Vagina (tissue), 2 donors: ENCODE measurements around the gene CENPW. TPM values are rescaled to one million over a fixed set of nuclear protein-coding genes. Genes with fewer than 3 reads are reported as not detected.

Source experiments
- DNase-seq, 2 donors: peaks; one replicate each; pipeline ENCODE4 v3.0.0-alpha.2; 2017; ENCODE audit errors: extremely low spot score in 2 of 2
- H3K27ac ChIP-seq: fragments of 200-600 bp; sonication (generic); one replicate; pipeline ENCODE4 v1.5.1; 2019
- H3K27me3 ChIP-seq: fragments of 200-600 bp; sonication (generic); one replicate; pipeline ENCODE4 v1.5.1; 2019
- H3K36me3 ChIP-seq, 2 donors: fragments of 200-600 bp; sonication (generic); one replicate each; pipeline ENCODE4 v1.5.1; 2017 to 2019
- H3K4me1 ChIP-seq: fragments of 200-600 bp; sonication (generic); one replicate; pipeline ENCODE4 v1.5.1; 2019
- H3K4me3 ChIP-seq, 2 donors: fragments of 200-600 bp; sonication (generic); 1 replicate in 1 of 2; 2 replicates in 1 of 2; pipeline ENCODE4 v1.5.1; 2016 to 2019
- H3K9me3 ChIP-seq: fragments of 200-600 bp; sonication (generic); one replicate; pipeline ENCODE4 v1.5.1; 2019
- CTCF ChIP-seq, 3 experiments: fragments of 450-650 bp in 2 of 3; fragments of 200-600 bp in 1 of 3; sonication (generic) in 1 of 3; IDR thresholded peaks; one replicate each; pipeline ENCODE4 v1.5.1; 2017 to 2019; ENCODE audit warnings: antibody characterized with exemption in 3 of 3, mild to moderate bottlenecking in 2 of 3, moderate library complexity in 2 of 3
- POLR2A ChIP-seq, 2 donors: fragments of 450-650 bp; IDR thresholded peaks; one replicate each; pipeline ENCODE4 v1.6.1; 2017; ENCODE audit warnings: antibody characterized with exemption in 2 of 2, mild to moderate bottlenecking in 2 of 2, moderate library complexity in 2 of 2
- POLR2AphosphoS5 ChIP-seq, 2 donors: sonication (generic); formaldehyde crosslinking; IDR thresholded peaks; one replicate each; pipeline ENCODE4 v1.9.0; 2017; ENCODE audit warnings: antibody characterized with exemption in 2 of 2, mild to moderate bottlenecking in 2 of 2, low read depth in 1 of 2; ENCODE audit not compliant: insufficient read depth in 1 of 2
- intact Hi-C: fragments of 100-400 bp; cut with DNase I; formaldehyde crosslinking; loops from one replicate; pipeline ENCODE4 v1.15.1; 2023
- total RNA-seq: library from RNA; depleted of rRNA; stranded (reverse); fragments of >200 nt; gene quantifications from one replicate; pipeline ENCODE4 v1.2.3, GENCODE V29; 2016

Gene CENPW
- total RNA-seq, 1 donor from 2014 or later: 6.4 TPM

- H3K4me1 ChIP-seq: no peaks in the 10 kb centered on the region
- no peaks in the 10 kb centered on the region for H3K36me3 ChIP-seq
- no peaks in the 10 kb centered on the region for H3K27me3 ChIP-seq
- no peaks in the 10 kb centered on the region for H3K9me3 ChIP-seq
- no peak for TF ChIP-seq POLR2A (IDR thresholded peaks at IDR 0.05)
- no peak overlapping the region for H3K27ac ChIP-seq
- H3K4me3 ChIP-seq: no peak overlapping the region
- no peak for DNase-seq
- intact Hi-C loops: no loop called here
Measured at GRCh38 chr6:126367849-126368248, 27.9 kb downstream of the CENPW start.

DNA sequence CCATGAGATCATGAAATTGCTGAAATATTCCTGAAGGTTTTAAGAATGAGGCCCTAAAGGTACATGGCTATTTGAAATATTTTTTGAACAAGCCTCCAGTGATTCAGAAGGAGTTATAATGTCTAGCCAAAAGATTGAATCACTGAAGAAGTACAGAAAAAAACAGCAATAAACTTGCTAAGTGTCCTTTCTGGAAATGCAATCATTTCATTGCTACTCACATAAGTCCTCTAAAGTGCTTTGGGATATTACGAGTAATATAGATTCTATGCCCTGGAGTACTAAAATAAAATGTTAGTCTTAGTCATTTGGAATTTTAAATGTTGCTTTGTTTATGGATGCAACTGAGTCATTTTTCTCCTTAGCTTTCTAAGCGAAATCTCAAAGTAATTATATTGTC, 32.7 kb downstream of the CENPW start:
- DNase-seq: no peak
- Histone ChIP-seq H3K27ac (no peak overlapping the region), H3K36me3 (no peaks in the 10 kb centered on the region), H3K4me3 (no peak overlapping the region), H3K27me3 (no peaks in the 10 kb centered on the region), H3K4me1 (no peaks in the 10 kb centered on the region), H3K9me3 (no peaks in the 10 kb centered on the region)
- no peak for TF ChIP-seq POLR2AphosphoS5 (IDR thresholded peaks at IDR 0.05; ENCODE audit: insufficient read depth in 1 of 2, low read depth in 1 of 2)
- no peak for TF ChIP-seq POLR2A (IDR thresholded peaks at IDR 0.05)
- no peak for TF ChIP-seq CTCF (IDR thresholded peaks at IDR 0.05)
- intact Hi-C loops: no loop called here

DNA sequence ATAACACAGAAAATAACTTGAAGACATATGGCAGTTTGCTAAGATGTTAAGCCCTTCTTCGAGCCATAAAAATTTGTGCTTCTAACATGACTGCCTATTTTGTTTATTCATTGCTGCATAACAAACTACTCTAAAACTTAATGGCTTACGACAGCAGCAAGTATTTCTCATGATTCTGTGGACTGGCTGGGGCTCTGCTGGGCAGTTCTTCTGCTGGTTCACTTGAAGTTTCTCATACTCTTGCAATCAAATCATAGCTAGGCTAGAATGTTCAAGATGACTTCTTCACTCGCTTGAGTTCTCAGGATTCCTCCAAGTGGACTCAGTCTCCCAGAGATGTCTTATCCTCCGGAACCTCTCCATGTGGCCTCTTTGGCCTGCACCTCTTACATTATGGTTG, 33.4 kb downstream of the CENPW start:
- H3K4me1 ChIP-seq: no peaks in the 10 kb centered on the region
- intact Hi-C loops: no loop called here
- no peak for DNase-seq
- H3K4me3 ChIP-seq: no peak overlapping the region
- no peaks in the 10 kb centered on the region for H3K36me3 ChIP-seq
- no peak overlapping the region for H3K27ac ChIP-seq
- no peak for TF ChIP-seq POLR2AphosphoS5 (IDR thresholded peaks at IDR 0.05; ENCODE audit: insufficient read depth in 1 of 2, low read depth in 1 of 2)
- TF ChIP-seq CTCF (IDR thresholded peaks at IDR 0.05): no peak
- no peak for TF ChIP-seq POLR2A (IDR thresholded peaks at IDR 0.05)
- no peaks in the 10 kb centered on the region for H3K27me3 ChIP-seq
- H3K9me3 ChIP-seq: no peaks in the 10 kb centered on the region

DNA sequence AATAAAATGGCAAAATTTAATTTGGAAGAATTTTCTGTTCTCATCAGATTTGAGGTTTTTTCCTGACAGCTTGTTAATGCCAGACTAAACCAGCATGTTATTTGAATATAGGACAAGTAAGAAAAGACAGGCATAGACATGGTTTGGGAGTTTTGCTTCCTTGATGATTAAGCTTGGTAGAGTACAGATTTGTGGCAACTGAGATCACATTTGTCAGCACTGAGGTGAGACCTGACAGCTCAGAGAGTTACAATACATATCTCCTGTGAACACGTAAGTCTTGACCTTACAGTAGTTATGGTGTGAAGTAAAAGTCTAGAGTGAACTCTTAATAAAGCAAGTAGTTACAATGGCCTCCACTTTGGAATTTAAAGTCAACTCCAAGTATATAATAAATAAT, 34.5 kb downstream of the CENPW start:
- Histone ChIP-seq H3K9me3 (no peaks in the 10 kb centered on the region), H3K36me3 (no peaks in the 10 kb centered on the region), H3K27ac (no peak overlapping the region), H3K4me3 (no peak overlapping the region), H3K4me1 (no peaks in the 10 kb centered on the region), H3K27me3 (no peaks in the 10 kb centered on the region)
- no peak for DNase-seq
- no peak for TF ChIP-seq POLR2A (IDR thresholded peaks at IDR 0.05)
- no peak for TF ChIP-seq POLR2AphosphoS5 (IDR thresholded peaks at IDR 0.05; ENCODE audit: insufficient read depth in 1 of 2, low read depth in 1 of 2)
- no peak for TF ChIP-seq CTCF (IDR thresholded peaks at IDR 0.05)
- intact Hi-C loops: no loop called here

- Histone ChIP-seq H3K27me3 (no peaks in the 10 kb centered on the region), H3K36me3 (no peaks in the 10 kb centered on the region), H3K27ac (no peak overlapping the region), H3K4me3 (no peak overlapping the region), H3K4me1 (no peaks in the 10 kb centered on the region), H3K9me3 (no peaks in the 10 kb centered on the region)
- TF ChIP-seq POLR2AphosphoS5 (IDR thresholded peaks at IDR 0.05; ENCODE audit: insufficient read depth in 1 of 2, low read depth in 1 of 2) (no peak), POLR2A (IDR thresholded peaks at IDR 0.05) (no peak), CTCF (IDR thresholded peaks at IDR 0.05) (no peak)
- intact Hi-C loops: no loop called here
- DNase-seq: no peak
Measured at GRCh38 chr6:126376682-126377081, 36.8 kb downstream of the CENPW start.
